K562 (cell line): ENCODE measurements around the gene CHCHD4. TPM values are rescaled to one million over a fixed set of nuclear protein-coding genes. Genes with fewer than 3 reads are reported as not detected.

ENCODE experiments used
- ATAC-seq: fragments of 200-7000 bp; cut with Tn5 transposase; 3 replicates; pipeline ENCODE4 v1.9.1; 2020; ENCODE audit warnings: moderate library complexity
- BruUV-seq: library from RNA; stranded (reverse); fragments of 400-500 nt; replicated peaks from 2 replicates; lab custom pipeline; 2021; lab: Mats Ljungman, UMichigan
- CTCF ChIA-PET: fragments of 300-600 bp; formaldehyde crosslinking; extraction: SDS; loops from one replicate; lab custom pipeline; 2021; ENCODE audit warnings: low intra/inter-chr PET ratio; lab: Yijun Ruan, JAX
- POLR2A ChIA-PET: fragments of 300-600, 350-650 bp; sonication (Branson Sonifier 250); formaldehyde crosslinking; extraction: SDS; loops from one replicate; lab custom pipeline; 2021; ENCODE audit warnings: antibody characterized with exemption, inconsistent platforms; lab: Yijun Ruan, JAX
- DNase-seq, 4 experiments: peaks; one replicate each; pipeline versions ENCODE4 v3.0.0 to v3.0.0-alpha.2; 2011 to 2018; ENCODE audit warnings: low spot score in 3 of 4, mixed read lengths in 3 of 4; ENCODE audit errors: extremely low read depth in 1 of 4
- FAIRE-seq: peaks from 2 replicates; lab custom pipeline; 2011; peaks lifted over from hg19 to GRCh38; lab: Jason Lieb, UNC
- H2AFZ ChIP-seq: 2 replicates; pipeline ENCODE4 v1.6.0; 2011; ENCODE audit warnings: low read depth, low read length, control low read depth, inconsistent platforms
- H3K27ac ChIP-seq: fragments of 200-600 bp; 3 replicates; pipeline ENCODE4 v1.8.0; 2011; ENCODE audit warnings: low read depth, mild to moderate bottlenecking, control low read depth, inconsistent platforms, low read length, moderate library complexity, mixed read lengths; ENCODE audit errors: extremely low read depth
- H3K27me3 ChIP-seq, 2 experiments: fragments of 300-600 bp in 1 of 2; 2 replicates in 1 of 2; 3 replicates in 1 of 2; pipeline versions ENCODE4 v1.6.0 to v1.8.0; 2011; ENCODE audit warnings: inconsistent platforms in 2 of 2, low read length in 2 of 2, mild to moderate bottlenecking in 1 of 2, mixed read lengths in 1 of 2, moderate library complexity in 1 of 2; ENCODE audit not compliant: control insufficient read depth in 2 of 2, insufficient read depth in 2 of 2
- H3K36me3 ChIP-seq: fragments of 300-600 bp; 3 replicates; pipeline ENCODE4 v1.8.0; 2011; ENCODE audit warnings: mild to moderate bottlenecking, low read length, inconsistent platforms; ENCODE audit not compliant: control insufficient read depth, insufficient read depth
- H3K4me1 ChIP-seq, 2 experiments: fragments of 200-600 bp in 1 of 2; replicated peaks in 1 of 2; 2 replicates in 1 of 2; 3 replicates in 1 of 2; pipeline versions ENCODE4 v1.5.1 to v1.8.0; 2011; ENCODE audit warnings: inconsistent platforms in 2 of 2, low read length in 2 of 2, mild to moderate bottlenecking in 1 of 2, mixed read lengths in 1 of 2, moderate library complexity in 1 of 2; ENCODE audit not compliant: control insufficient read depth in 2 of 2, insufficient read depth in 2 of 2
- H3K4me2 ChIP-seq: 2 replicates; pipeline ENCODE4 v1.6.1; 2011; ENCODE audit warnings: low read length, control low read depth, inconsistent platforms, mixed read lengths; ENCODE audit not compliant: insufficient read depth
- H3K4me3 ChIP-seq: fragments of 200-600 bp; sonication (generic), shearing (Covaris generic); 2 replicates; pipeline ENCODE4 v1.5.1; 2016; ENCODE audit warnings: control low read depth, inconsistent platforms
- H3K79me2 ChIP-seq: fragments of 200-600 bp; 3 replicates; pipeline ENCODE4 v1.8.0; 2011; ENCODE audit warnings: low read length, inconsistent platforms; ENCODE audit not compliant: control insufficient read depth, insufficient read depth
- H3K9ac ChIP-seq, 2 experiments: 2 replicates each; pipeline versions ENCODE4 v1.6.0 to v1.6.1; 2011; ENCODE audit warnings: low read depth in 2 of 2, low read length in 2 of 2, control low read depth in 1 of 2, inconsistent platforms in 1 of 2, mild to moderate bottlenecking in 1 of 2, mixed read lengths in 1 of 2; ENCODE audit not compliant: insufficient read depth in 1 of 2
- H3K9me1 ChIP-seq: one replicate; pipeline ENCODE4 v1.6.0; 2011; ENCODE audit warnings: inconsistent platforms, mild to moderate bottlenecking, low read length, moderate library complexity; ENCODE audit not compliant: control insufficient read depth, insufficient read depth
- H3K9me3 ChIP-seq: replicated peaks from 2 replicates; pipeline ENCODE4 v1.5.1; 2011; ENCODE audit warnings: low read depth, low read length, inconsistent platforms; ENCODE audit not compliant: control insufficient read depth, insufficient read depth
- H4K20me1 ChIP-seq: replicated peaks from 2 replicates; pipeline ENCODE4 v1.6.1; 2011; ENCODE audit warnings: low read length, inconsistent platforms, mixed read lengths; ENCODE audit not compliant: control insufficient read depth, insufficient read depth
- JUN ChIP-seq, 2 experiments: sonication (generic) in 1 of 2; formaldehyde crosslinking in 1 of 2; IDR thresholded peaks; 2 replicates each; pipeline versions ENCODE4 v1.6.1 to v1.8.0; 2012 to 2022; ENCODE audit warnings: borderline replicate concordance in 2 of 2, mild to moderate bottlenecking in 2 of 2, improper control_type of control experiment in 1 of 2, low read depth in 1 of 2, low read length in 1 of 2, missing genetic modification reagents in 1 of 2
- POLR2G ChIP-seq: fragments of 200-400 bp; formaldehyde crosslinking; IDR thresholded peaks from 2 replicates; pipeline ENCODE4 v1.6.1; 2017; ENCODE audit warnings: low read depth, mild to moderate bottlenecking, antibody characterized with exemption, low read length, moderate library complexity
- ZNF124 ChIP-seq: sonication (generic); formaldehyde crosslinking; IDR thresholded peaks from 2 replicates; pipeline ENCODE4 v1.8.1; 2022; ENCODE audit warnings: missing genetic modification reagents
- WGBS: fragments of 100-300 bp; shearing (Covaris generic); methylation state at CpG from one replicate; pipeline ENCODE4 v1.1.6; 2016; ENCODE audit warnings: low coverage, mixed read lengths; ENCODE audit not compliant: insufficient coverage; ENCODE audit errors: missing lambda C conversion rate; 5-methylcytosine and 5-hydroxymethylcytosine counted together
- in situ Hi-C: fragments of 300-500 bp; cut with MboI; formaldehyde crosslinking; loops from 4 replicates; pipeline ENCODE4 v1.15.0; 2018; ENCODE audit warnings: inconsistent platforms, mixed read lengths
- intact Hi-C: fragments of 100-400 bp; cut with micrococcal nuclease; formaldehyde crosslinking; loops from 2 replicates; pipeline ENCODE4 v1.14.2; 2022
- polyA plus RNA-seq, 8 experiments: library from polyadenylated mRNA; depleted of rRNA in 4 of 8; stranded (reverse) in 5 of 8; unstranded in 3 of 8; fragments of >200 nt; fragmentation: Nextera tagmentation in 2 of 8; fragmentation: Illumina TruSeq in 1 of 8; extraction: Ambion mirVana in 2 of 8; extraction: Trizol in 1 of 8; gene quantifications; 2 replicates each; pipeline versions ENCODE4 v1.2.1 to v1.2.3, GENCODE V29; 2011 to 2014; ENCODE audit warnings: inconsistent platforms in 1 of 8, missing spikeins in 1 of 8
- total RNA-seq, 7 experiments: library from RNA; depleted of rRNA in 6 of 7; stranded (reverse); fragments of >200 nt in 6 of 7; fragmentation: Illumina TruSeq in 2 of 7; extraction: Trizol in 2 of 7; gene quantifications; 2 replicates each; pipeline versions ENCODE4 v1.2.1 to v1.2.3, GENCODE V29; 2011 to 2021; ENCODE audit warnings: low replicate concordance in 1 of 7
- TF ChIP-seq, protein P1 (sequence below): sonication (generic); formaldehyde crosslinking; IDR thresholded peaks from 2 replicates; pipeline ENCODE4 v1.8.1; 2023; ENCODE audit warnings: mild to moderate bottlenecking, missing genetic modification reagents

CHCHD4 gene
- total and polyA plus RNA-seq, 9 of the 15 experiments (the other 6 are each of a cell fraction or from before 2014, with no cell fraction given): 55.4 to 225 (median 77.2) TPM

- BruUV-seq: no TSS peak
- 89% methylated on average over 27 of the region's 28 CpGs for WGBS
- FAIRE-seq: no peak
- no peaks in the 10 kb centered on the region for H3K9me1 ChIP-seq
- ATAC-seq: no peak
- no peaks in the 10 kb centered on the region; the same call in 1 of the 2 replicates for H4K20me1 ChIP-seq
- peaks cover 10 to 13% of the 10 kb centered on the region in 2 experiments for H3K4me1 ChIP-seq
- in situ Hi-C loops (no loop called here), intact Hi-C loops (no loop called here)
- H3K4me2 ChIP-seq: no peak overlapping the region
- ChIA-PET CTCF (no interaction called here), POLR2A (interaction anchor here (1.0 to 3.1 kb wide), 4 partner anchors 23 to 252 kb away, joined by 3 to 11 read pairs (median 4); partner anchors contain the start of genes CHCHD4, LSM3, TMEM43 and XPC)
- H3K79me2 ChIP-seq: no peaks in the 10 kb centered on the region
- no peak overlapping the region for H3K27ac ChIP-seq
- H3K9ac ChIP-seq: peak overlapping the region in 1 of 2 experiments; percentile 24; a peak in 1 of 4 replicates
- DNase-seq: peak in 1 of 4 experiments; percentile 44
- TF ChIP-seq ZNF124 (no peak), JUN (IDR thresholded peaks at IDR 0.05; ENCODE audit: borderline replicate concordance, low read depth, low read length) (no peak), JUN (CRISPR knock-in tag; IDR thresholded peaks at IDR 0.05; ENCODE audit: borderline replicate concordance) (no peak), POLR2G (peak; percentile 54; the same call in 1 of the 2 replicates)
- TF ChIP-seq, protein P1, sequence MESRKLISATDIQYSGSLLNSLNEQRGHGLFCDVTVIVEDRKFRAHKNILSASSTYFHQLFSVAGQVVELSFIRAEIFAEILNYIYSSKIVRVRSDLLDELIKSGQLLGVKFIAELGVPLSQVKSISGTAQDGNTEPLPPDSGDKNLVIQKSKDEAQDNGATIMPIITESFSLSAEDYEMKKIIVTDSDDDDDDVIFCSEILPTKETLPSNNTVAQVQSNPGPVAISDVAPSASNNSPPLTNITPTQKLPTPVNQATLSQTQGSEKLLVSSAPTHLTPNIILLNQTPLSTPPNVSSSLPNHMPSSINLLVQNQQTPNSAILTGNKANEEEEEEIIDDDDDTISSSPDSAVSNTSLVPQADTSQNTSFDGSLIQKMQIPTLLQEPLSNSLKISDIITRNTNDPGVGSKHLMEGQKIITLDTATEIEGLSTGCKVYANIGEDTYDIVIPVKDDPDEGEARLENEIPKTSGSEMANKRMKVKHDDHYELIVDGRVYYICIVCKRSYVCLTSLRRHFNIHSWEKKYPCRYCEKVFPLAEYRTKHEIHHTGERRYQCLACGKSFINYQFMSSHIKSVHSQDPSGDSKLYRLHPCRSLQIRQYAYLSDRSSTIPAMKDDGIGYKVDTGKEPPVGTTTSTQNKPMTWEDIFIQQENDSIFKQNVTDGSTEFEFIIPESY: peak; percentile 93
- no peaks in the 10 kb centered on the region for H3K9me3 ChIP-seq
- H3K27me3 ChIP-seq: no peaks in the 10 kb centered on the region
- H3K36me3 ChIP-seq: peaks cover 73% of the 10 kb centered on the region; the same call in 2 of the 3 replicates
- no peak overlapping the region for H3K4me3 ChIP-seq
- no peak overlapping the region for H2AFZ ChIP-seq
Measured at GRCh38 chr3:14148041-14148985, 23.6 kb upstream of the CHCHD4 start.
